GM08714 (cell line): ENCODE measurements around the gene WAC.

Experiments used
- H3K4me3 ChIP-seq: fragments of 200-500 bp; sonication (Bioruptor generic); 2 replicates; pipeline ENCODE4 v1.5.1; 2014; ENCODE audit warnings: mild to moderate bottlenecking, low read length, inconsistent platforms
- ZNF274 ChIP-seq: IDR thresholded peaks from 2 replicates; pipeline ENCODE4 v1.6.1; 2012; ENCODE audit warnings: mild to moderate bottlenecking, low read depth, low read length

Gene WAC

DNA sequence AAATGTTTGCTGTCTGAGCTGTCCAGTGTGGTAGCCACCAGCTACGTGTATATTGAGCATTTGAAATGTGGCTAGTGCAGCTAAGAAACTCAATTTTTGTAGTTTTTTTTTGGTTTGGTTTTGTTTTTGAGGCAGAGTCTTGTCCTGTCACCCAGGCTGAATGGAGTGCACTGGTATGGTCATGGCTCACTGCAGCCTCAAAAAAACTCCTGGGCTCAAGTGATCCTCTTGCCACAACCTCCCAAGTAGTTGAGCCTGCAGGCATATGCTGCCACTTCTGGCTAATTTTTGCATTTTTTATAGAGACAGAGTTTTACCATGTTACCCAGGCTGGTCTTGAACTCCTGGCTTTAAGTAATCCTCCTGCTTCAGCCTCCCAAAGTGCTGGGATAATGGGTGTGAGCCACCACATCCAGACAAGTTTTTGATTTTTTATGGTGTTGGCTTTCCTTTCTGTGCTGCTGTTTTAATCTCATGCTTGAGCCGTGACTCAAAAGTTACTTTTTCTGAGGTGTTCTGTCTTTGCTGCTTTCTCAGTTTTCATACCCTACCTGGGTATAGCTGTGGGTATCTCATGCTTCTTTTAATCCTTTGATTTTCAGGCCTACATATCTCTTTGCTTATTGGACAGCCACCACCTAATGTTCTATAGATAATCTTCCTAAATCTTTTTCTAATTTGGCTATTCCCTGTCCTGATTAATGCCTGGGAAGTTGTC is 16.0 kb downstream of the WAC start:
- no peak overlapping the region for H3K4me3 ChIP-seq
- TF ChIP-seq ZNF274, result no peak

DNA sequence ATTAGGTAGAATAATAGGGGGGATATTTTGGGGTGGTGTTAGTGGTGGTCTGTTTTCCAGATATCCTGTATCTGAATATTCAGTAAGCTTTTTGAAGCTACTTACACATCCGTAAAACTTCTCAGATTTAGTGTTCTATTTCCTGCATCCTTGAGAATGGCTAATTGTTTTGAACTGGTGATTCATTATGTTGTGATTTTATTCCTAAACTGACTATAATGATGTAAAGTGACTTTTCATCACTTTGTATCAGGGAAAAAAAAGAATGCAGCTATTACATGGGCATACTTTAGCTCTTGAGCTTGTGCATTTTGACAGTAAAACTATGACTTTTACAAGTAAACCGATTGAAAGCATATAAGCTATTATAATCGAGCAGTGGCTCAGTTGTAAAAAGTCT is 18.2 kb downstream of the WAC start:
- H3K4me3 ChIP-seq, result no peak overlapping the region
- TF ChIP-seq ZNF274, result no peak

DNA sequence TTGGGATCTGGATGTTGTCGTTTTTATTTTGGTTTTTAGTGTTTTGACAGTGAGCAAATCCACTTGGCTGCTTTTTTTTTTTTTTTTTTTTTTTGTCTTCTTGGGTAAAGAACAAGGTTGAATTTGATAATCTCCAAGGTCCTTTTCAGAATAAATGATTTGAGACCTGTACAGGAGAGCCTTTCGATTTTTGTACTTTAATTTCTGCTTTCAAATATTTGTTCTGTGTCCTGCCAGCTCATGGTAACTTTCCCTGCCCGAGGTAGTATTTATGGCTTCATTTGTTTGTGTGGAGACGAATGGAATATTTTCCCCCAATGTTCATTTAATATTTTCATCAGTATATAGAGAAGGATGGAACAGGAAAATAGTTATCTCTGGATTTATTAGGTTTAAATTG is 19.9 kb downstream of the WAC start:
- no peak overlapping the region for H3K4me3 ChIP-seq
- TF ChIP-seq ZNF274, result no peak

DNA sequence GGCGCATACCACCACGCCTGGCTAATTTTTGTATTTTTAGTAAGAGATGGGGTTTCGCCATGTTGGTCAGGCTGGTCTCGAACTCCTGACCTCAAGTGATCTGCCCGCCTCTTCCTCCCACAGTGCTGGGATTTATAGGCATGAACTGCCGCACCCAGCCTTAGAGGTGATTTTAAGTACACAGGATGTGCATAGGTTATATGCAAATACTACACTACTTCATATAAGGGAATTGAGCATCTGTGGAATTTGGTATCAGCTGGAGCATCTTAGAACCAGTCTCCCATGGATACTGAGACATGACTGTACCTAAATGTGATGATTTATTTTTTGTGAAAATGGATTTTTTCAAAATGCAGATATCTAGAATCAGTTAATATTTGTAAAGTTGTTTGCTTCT is 21.1 kb downstream of the WAC start:
- no peak overlapping the region for H3K4me3 ChIP-seq
- TF ChIP-seq ZNF274, result no peak

DNA sequence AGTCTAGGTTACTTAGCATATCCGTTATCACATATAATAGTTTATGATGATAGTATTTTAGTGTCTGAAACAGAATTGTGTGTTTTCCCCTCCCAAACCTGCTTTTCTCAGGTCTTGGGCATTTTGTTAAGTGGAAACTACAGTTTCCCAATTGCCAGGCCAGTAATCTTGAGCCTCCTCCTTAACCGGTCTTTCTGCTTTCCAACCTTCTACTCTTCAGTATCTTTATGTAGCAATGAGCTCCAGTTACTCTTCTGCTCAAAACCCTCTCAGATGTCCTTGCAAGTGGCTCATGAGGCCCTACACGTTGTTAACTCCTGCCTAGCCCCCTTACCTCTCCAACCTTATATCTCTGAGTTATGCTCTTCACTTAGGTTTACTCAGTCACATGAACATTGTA is 22.0 kb downstream of the WAC start:
- TF ChIP-seq ZNF274, result no peak

DNA sequence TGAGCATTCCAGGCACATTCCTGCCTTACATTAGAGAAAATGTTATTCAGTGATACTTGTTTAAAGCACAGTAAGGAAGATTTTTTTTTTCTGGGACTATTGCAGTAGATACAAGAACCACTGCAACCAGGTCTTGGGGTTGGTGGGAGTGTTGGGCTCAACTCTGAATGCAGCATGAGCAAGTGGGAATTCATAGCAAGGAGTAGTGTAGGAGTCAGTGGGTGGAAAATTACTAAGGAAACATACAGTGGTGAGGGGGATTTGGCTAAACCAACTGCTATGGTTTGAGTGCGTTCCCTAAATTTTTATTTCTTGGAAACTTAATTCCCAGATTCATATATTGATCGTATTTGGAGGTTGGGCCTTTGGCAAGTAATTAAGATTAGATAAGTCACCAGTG is 22.4 kb downstream of the WAC start:
- H3K4me3 ChIP-seq, result no peak overlapping the region
- no peak for TF ChIP-seq ZNF274

More for the DNA sequence above, 22.0 kb downstream of the WAC start:
- H3K4me3 ChIP-seq, result no peak overlapping the region

DNA sequence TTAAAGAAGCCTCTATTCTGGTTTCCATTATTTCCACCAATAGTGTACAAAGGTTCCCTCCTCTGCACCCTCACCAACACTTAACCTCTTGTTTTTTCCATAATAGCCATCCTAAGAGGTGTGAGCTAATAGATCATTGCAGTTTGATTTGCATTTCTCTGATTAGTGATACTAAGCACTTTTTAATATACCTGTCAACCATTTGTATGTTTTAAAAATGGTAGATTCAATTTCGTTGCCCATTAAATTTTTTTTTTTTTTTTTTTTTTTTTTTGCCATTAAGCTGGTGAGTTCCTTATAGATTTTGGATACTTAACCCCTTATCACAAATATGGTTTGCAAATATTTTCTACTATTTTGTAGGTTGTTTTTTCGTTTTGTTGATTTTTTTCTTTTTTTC is 23.2 kb downstream of the WAC start:
- TF ChIP-seq ZNF274, result no peak

DNA sequence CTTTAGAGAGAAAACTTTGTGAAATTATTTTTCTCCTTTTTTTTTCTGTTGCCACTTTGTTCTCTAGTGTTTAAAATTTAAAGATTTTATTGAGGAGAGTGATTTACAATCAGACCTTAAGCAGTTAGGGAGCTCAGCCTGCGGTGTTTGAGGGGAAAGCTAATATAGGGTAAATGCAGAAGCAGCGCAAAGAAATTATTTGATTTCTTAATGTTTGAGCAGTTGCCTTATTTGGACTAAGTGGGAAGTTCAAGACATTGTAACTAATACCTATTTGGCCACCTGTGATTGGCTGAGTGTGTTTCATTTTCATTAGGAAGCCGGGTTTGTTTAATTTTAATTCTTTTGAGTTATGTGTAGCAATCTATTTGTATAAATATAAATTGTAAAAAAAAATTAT is 25.3 kb downstream of the WAC start:
- no peak for TF ChIP-seq ZNF274
- H3K4me3 ChIP-seq, result no peak overlapping the region

More for the DNA sequence above, 23.2 kb downstream of the WAC start:
- H3K4me3 ChIP-seq, result no peak overlapping the region

DNA sequence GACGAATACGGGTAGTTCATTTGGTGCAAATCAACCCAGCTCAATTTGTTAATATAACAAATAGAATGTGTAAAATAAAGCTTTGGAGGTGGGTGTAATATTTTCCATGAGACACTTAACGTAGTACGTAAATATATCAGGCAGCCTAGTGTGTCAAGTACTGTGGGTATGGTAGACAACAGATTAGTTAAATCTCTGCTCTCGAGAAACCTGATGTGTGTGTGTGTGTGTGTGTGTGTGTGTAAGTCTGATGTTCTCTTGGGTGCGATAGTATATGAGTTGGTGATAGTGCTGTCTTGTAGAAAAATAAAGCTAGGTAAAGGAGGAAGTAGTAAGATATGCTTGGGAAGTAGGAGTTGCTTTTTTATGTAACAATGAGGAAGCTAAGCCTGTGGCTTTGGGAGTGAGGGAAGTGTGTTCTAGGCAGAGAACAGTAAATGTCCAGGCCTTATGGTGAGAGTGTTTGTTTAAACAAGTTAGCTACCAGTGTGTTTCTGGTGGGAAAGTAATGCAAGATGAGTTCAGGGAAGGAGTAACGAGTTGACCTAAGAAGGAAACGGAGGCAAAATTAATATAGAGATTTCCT is 26.1 kb downstream of the WAC start:
- TF ChIP-seq ZNF274, result no peak
- H3K4me3 ChIP-seq, result no peak overlapping the region

DNA sequence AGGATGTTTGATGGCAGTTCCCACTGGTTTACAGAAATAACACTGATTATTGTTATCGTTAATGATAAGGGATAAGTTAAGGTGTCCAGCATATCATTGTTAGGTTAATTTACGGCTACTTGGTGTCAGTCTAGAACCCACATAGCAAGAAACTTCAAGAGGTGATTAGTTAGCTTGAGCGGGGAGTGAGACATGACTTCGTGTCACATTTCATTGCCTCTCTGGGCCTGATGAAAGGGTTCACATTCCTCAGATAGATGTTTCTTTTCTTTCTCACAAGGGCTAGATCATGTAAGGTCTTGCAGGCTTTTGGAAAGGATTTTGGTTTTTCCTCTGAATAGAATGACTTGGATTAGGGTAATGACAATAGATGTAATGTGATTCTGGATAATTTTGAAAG is 26.7 kb downstream of the WAC start:
- H3K4me3 ChIP-seq, result no peak overlapping the region
- no peak for TF ChIP-seq ZNF274

DNA sequence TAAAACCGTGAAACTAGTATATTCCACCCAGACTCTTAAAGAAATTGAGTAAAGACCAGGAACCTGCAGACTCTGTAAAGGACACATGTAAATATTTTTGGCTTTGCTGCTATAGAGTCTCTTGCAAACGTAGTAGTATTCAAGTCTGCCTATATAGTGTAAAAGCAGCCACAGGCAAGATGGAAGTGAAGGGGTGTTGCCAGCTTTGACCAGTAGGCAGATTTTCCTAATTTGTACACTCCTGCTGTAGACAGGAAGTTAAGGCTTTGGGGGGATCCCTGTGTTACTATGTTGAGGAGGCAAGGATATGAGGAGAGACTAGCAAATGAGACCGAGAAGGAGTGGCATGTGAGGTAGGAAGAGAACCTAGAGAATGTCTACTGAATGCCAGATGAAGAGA is 27.7 kb downstream of the WAC start:
- H3K4me3 ChIP-seq, result no peak overlapping the region
- TF ChIP-seq ZNF274, result no peak

DNA sequence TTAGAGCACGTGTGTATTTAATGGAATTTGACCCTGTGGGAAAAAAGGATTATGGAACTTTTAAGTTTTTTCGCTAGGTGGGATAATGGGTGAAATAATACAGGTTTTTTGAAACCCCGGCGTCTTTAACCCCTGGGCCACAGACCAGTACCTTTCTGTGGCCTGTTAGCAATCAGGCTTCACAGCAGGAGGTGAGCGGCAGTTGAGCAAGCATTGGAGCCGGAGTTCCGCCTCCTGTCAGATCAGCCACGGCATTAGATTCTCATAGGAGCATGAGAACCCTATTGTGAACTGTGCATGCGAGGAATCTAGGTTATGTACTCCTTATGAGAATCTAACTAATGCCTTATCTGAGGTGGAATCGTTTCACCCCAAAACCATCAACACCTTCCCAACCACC is 28.6 kb downstream of the WAC start:
- H3K4me3 ChIP-seq, result no peak overlapping the region
- TF ChIP-seq ZNF274, result no peak

DNA sequence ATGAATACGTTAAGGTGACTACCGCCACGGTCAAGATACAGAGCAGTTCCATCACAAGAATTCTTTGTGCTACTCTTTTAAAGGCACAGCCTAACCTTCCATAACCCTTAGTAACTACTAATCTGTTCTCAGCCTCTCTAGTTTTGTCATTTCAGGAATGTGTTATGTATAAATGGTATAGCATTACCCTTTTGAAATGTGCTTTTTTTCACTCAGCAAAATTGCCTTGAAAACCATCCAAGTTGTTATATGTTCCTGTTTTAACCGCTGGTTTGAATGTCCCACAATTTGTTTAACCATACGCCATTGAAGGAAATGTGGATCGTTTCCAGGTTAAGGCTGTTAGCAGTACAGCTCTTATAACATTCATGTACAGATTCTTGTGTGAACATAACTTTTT is 32.0 kb downstream of the WAC start:
- no peak for TF ChIP-seq ZNF274
- no peak overlapping the region for H3K4me3 ChIP-seq

DNA sequence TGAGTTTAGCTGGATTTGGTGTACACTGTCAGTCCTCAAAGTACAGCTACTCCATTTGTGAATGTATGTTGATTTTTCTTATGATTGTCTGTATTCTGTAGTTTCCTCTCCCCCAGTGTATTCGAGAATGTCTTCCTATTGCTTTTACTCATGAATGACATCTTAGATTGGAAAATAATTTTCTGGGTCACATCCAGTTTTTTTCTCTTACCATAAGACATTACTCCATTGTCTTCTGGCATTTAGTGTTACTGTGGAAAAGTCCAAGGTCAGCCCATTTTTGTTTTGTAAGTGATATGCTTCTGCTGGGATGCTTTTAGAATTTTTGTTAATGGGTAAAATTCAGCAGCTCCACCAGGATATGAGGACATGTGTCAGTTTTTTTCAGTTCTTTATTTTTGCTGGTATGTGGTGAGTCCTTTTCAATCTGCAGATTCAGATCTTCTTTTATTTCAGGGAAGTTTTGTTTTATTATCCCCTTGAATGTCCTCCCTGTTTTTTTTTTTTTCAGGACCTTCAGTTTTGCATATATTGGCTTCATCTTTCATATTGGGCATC is 33.6 kb downstream of the WAC start:
- no peak for TF ChIP-seq ZNF274
- H3K4me3 ChIP-seq, result no peak overlapping the region

DNA sequence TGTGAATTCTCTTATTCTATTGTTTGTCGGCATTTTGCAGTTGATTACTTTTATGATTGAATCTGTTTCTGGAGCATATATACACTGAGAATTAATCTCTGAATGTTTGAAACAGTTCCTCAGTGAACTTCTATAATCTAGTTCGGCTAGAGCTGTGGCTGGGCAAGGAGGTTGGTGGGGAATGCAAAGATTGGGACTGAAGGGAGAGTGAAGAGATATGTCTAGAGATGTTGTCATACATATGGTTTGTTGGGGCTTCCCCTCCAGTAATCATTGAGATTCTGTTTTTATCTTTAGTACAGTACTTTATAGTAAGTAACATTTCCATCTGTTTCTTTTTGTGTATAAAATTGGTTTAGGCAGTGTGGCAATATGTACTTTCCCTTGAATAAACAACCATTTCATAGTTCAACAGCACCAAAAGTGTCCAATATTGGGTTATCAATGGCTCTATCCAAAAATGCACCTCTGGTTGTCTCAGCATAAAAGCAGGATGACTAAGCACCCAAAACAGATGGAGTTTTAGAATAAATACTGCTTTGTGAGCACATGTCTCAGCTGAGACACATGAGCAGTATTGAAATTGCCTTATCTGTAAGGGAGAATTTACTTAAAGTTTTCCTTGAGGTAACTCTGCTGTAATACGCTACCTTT is 36.7 kb downstream of the WAC start:
- no peak overlapping the region for H3K4me3 ChIP-seq
- TF ChIP-seq ZNF274, result no peak
